Tibial nerve (tissue), 4 donors: ENCODE measurements around the gene SP3. TPM values are rescaled to one million over a fixed set of nuclear protein-coding genes. Genes with fewer than 3 reads are reported as not detected.

Experiments
- DNase-seq, 2 donors: peaks; one replicate each; pipeline ENCODE4 v3.0.0-alpha.2; 2019; ENCODE audit warnings: low spot score in 2 of 2
- H3K27ac ChIP-seq, 4 donors: fragments of 200-600 bp; sonication (generic) in 3 of 4; one replicate each; pipeline ENCODE4 v1.5.1; 2017 to 2019; ENCODE audit warnings: mild to moderate bottlenecking in 1 of 4
- H3K27me3 ChIP-seq, 2 donors: fragments of 200-600 bp; sonication (generic) in 1 of 2; one replicate each; pipeline versions ENCODE4 v1.5.1 to v1.6.0; 2017 to 2019
- H3K36me3 ChIP-seq, 3 donors: fragments of 200-600 bp; sonication (generic); one replicate each; pipeline ENCODE4 v1.5.1; 2018 to 2019
- H3K4me1 ChIP-seq, 4 donors: fragments of 200-600 bp; sonication (generic) in 3 of 4; one replicate each; pipeline ENCODE4 v1.5.1; 2017 to 2019
- H3K4me3 ChIP-seq, 4 donors: fragments of 200-600 bp; sonication (generic) in 3 of 4; one replicate each; pipeline ENCODE4 v1.5.1; 2017 to 2019; ENCODE audit warnings: mild to moderate bottlenecking in 1 of 4, moderate library complexity in 1 of 4
- H3K9me3 ChIP-seq, 4 donors: fragments of 200-600 bp; sonication (generic) in 3 of 4; one replicate each; pipeline ENCODE4 v1.5.1; 2017 to 2019
- EP300 ChIP-seq, 2 donors: sonication (generic); formaldehyde crosslinking; IDR thresholded peaks; one replicate each; pipeline ENCODE4 v1.6.1; 2017; ENCODE audit warnings: antibody characterized with exemption in 2 of 2, mild to moderate bottlenecking in 1 of 2
- POLR2A ChIP-seq, 2 donors: fragments of 450-650 bp; IDR thresholded peaks; one replicate each; pipeline ENCODE4 v1.6.1; 2017; ENCODE audit warnings: antibody characterized with exemption in 2 of 2, mild to moderate bottlenecking in 2 of 2, moderate library complexity in 2 of 2
- WGBS, 2 donors: methylation state at CpG; one replicate each; pipeline ENCODE4 v1.1.5; 2018; 5-methylcytosine and 5-hydroxymethylcytosine counted together
- total RNA-seq, 4 donors: library from RNA; depleted of rRNA; stranded (reverse); fragments of >200 nt; gene quantifications; one replicate each; pipeline ENCODE4 v1.1.0, GENCODE V29; 2016
- TF ChIP-seq, protein P1 (sequence below), 5 experiments: fragments of 200-600 bp in 3 of 5; fragments of 450-650 bp in 2 of 5; sonication (generic) in 3 of 5; IDR thresholded peaks; one replicate each; pipeline ENCODE4 v1.5.1; 2016 to 2019; ENCODE audit warnings: antibody characterized with exemption in 5 of 5, mild to moderate bottlenecking in 3 of 5, moderate library complexity in 2 of 5

The SP3 gene
- total RNA-seq, 4 donors from 2014 or later, result 72.5 to 152 (median 128) TPM

DNA sequence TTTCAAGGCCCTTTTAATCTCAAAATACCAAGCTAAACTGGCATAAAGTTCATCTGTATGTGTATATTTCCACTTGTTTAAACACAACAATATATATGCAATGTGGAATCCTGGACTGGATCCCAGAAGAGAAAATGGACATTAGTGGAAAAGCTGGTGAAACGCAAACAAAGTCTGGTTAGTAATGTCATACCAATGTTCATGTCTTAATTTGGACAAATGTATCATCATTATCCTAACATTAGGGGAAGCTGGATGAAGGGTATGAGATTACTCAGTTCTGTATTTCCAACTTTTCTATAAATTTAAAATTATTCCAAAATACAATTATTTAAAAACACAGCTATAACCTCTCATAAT is 3.8 kb downstream of the SP3 start:
- no peaks in the 10 kb centered on the region for H3K27me3 ChIP-seq
- TF ChIP-seq, protein P1, sequence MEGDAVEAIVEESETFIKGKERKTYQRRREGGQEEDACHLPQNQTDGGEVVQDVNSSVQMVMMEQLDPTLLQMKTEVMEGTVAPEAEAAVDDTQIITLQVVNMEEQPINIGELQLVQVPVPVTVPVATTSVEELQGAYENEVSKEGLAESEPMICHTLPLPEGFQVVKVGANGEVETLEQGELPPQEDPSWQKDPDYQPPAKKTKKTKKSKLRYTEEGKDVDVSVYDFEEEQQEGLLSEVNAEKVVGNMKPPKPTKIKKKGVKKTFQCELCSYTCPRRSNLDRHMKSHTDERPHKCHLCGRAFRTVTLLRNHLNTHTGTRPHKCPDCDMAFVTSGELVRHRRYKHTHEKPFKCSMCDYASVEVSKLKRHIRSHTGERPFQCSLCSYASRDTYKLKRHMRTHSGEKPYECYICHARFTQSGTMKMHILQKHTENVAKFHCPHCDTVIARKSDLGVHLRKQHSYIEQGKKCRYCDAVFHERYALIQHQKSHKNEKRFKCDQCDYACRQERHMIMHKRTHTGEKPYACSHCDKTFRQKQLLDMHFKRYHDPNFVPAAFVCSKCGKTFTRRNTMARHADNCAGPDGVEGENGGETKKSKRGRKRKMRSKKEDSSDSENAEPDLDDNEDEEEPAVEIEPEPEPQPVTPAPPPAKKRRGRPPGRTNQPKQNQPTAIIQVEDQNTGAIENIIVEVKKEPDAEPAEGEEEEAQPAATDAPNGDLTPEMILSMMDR (IDR thresholded peaks at IDR 0.05), result no peak
- TF ChIP-seq POLR2A (IDR thresholded peaks at IDR 0.05) (no peak), EP300 (IDR thresholded peaks at IDR 0.05) (no peak)
- peaks cover 0 to 22% (median 0%) of the 10 kb centered on the region in 3 donors for H3K36me3 ChIP-seq
- no peak overlapping the region for H3K4me3 ChIP-seq
- no peak overlapping the region for H3K27ac ChIP-seq
- H3K9me3 ChIP-seq, result peaks cover 0 to 11% (median 0%) of the 10 kb centered on the region in 4 donors
- DNase-seq, result no peak
- peaks cover 0 to 56% (median 34%) of the 10 kb centered on the region in 4 donors for H3K4me1 ChIP-seq
- WGBS, 2 donors, result 92 to 93% methylated on average over 1 of the region's 1 CpG

DNA sequence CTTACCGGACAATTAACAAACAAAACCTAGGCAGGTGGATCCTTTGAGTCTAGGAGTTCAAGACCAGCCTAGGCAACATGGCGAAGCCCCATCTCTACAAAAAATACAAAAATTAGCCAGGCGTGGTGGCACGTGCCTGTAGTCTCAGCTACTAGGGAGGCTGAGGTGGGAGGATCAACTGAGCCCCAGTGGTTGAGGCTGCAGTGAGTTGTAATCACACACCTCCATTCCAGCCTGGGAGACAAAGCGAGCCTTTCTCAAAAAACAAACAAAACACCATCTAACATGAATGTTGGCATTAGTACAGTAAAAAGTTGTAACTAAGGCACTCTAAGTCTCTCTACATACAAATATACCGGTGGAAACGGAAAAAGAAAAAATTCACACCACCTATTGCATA is 5.3 kb downstream of the SP3 start:
- 82 to 90% methylated on average over 7 of the region's 7 CpGs for WGBS, 2 donors
- DNase-seq, result no peak
- TF ChIP-seq EP300 (IDR thresholded peaks at IDR 0.05) (no peak), POLR2A (IDR thresholded peaks at IDR 0.05) (no peak)
- TF ChIP-seq, protein P1 (IDR thresholded peaks at IDR 0.05), result no peak
- peaks cover 0 to 11% (median 0%) of the 10 kb centered on the region in 4 donors for H3K9me3 ChIP-seq
- H3K36me3 ChIP-seq, result peaks cover 0 to 34% (median 10%) of the 10 kb centered on the region in 3 donors
- peaks cover 0 to 65% (median 38%) of the 10 kb centered on the region in 4 donors for H3K4me1 ChIP-seq
- H3K27me3 ChIP-seq, result no peaks in the 10 kb centered on the region
- H3K27ac ChIP-seq, result no peak overlapping the region
- no peak overlapping the region for H3K4me3 ChIP-seq

DNA sequence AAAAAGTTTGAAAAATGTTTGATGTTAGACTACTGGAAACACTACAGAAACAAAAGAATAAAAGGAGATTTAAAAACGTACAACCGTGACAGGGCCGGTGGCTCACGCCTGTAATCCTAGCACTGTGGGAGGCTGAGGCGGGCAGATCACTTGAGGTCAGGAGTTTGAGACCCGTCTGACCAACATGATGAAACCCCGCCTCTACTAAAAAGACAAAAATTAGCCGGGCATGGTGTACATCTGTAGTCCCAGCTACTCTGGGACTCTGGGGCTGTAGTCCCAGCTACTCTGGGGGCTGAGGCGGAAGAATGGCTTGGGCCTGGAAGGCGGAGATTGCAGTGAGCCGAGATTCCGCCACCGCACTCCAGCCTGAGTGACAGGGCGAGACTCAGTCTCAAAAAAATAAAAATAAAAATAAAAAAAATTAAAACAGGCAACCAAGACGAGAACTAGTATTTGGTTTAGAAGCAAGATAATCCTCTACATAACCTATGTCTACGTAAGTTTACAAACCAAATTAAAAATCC is 5.8 kb downstream of the SP3 start:
- Histone ChIP-seq H3K4me3 (no peak overlapping the region), H3K4me1 (peaks cover 0 to 70% (median 40%) of the 10 kb centered on the region in 4 donors), H3K9me3 (peaks cover 0 to 11% (median 0%) of the 10 kb centered on the region in 4 donors), H3K36me3 (peaks cover 0 to 39% (median 10%) of the 10 kb centered on the region in 3 donors), H3K27me3 (no peaks in the 10 kb centered on the region), H3K27ac (no peak overlapping the region)
- TF ChIP-seq POLR2A (IDR thresholded peaks at IDR 0.05) (no peak), EP300 (IDR thresholded peaks at IDR 0.05) (no peak)
- 74 to 79% methylated on average over 16 of the region's 16 CpGs for WGBS, 2 donors
- no peak for DNase-seq

DNA sequence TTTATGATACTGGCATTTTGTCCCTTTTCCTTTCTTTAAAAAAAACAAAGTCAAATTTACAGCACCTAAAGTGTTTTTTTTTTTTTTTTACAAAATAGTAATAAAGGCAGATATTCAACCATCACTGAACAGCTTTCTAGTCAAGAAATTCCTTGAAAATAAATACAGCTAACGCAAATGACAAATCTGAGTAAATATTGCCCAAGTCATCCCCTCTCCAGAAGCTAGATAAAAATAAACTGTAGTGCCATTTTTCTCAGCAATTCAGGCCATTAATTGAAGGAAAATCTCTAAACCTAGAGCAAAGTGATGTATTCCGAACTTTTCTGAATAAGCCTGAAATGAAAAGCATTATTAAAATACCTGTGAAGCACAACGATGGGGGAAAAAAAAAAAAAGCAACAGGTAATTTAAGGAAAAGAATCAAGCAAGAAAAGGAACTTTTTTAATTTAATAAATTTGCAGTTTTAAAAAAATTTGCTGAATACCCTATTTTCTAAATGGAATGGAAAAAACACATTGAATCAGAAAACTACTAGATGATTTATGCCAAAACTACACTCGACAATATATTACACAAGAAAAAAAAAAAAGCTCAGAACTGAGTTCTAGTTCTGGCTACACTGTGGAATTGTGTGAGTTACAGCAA is 6.9 kb downstream of the SP3 start:
- H3K4me3 ChIP-seq, result no peak overlapping the region
- no peak for DNase-seq
- WGBS, 2 donors, result 58 to 60% methylated on average over 4 of the region's 4 CpGs
- TF ChIP-seq POLR2A (IDR thresholded peaks at IDR 0.05) (no peak), EP300 (IDR thresholded peaks at IDR 0.05) (no peak)
- TF ChIP-seq, protein P1 (IDR thresholded peaks at IDR 0.05), result no peak
- H3K9me3 ChIP-seq, result peaks cover 0 to 11% (median 0%) of the 10 kb centered on the region in 4 donors
- peaks cover 0 to 81% (median 40%) of the 10 kb centered on the region in 4 donors for H3K4me1 ChIP-seq
- H3K36me3 ChIP-seq, result peaks cover 0 to 49% (median 10%) of the 10 kb centered on the region in 3 donors
- H3K27ac ChIP-seq, result no peak overlapping the region
- H3K27me3 ChIP-seq, result no peaks in the 10 kb centered on the region

DNA sequence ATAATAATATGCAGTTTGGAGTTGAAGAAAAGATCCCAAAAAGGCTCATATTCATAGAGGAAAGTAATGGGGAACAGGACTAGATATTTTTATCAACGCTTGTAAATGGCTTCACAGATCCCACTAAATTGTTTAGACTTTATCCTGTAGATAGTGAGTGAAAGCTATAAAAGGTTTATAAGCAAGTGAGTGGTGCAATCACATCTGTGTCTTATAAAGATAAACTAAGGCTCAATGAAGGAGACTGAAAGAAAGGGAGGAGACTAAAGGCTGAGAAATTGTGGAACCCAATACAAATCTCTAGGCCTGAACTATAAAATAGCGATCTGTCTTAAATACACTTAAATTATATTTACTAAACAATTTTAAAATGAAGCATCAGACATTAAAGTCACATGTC is 7.7 kb downstream of the SP3 start:
- H3K9me3 ChIP-seq, result peaks cover 0 to 11% (median 0%) of the 10 kb centered on the region in 4 donors
- H3K27me3 ChIP-seq, result no peaks in the 10 kb centered on the region
- TF ChIP-seq EP300 (IDR thresholded peaks at IDR 0.05) (no peak), POLR2A (IDR thresholded peaks at IDR 0.05) (no peak)
- TF ChIP-seq, protein P1 (IDR thresholded peaks at IDR 0.05), result no peak
- peaks cover 0 to 83% (median 37%) of the 10 kb centered on the region in 4 donors for H3K4me1 ChIP-seq
- WGBS, 2 donors, result 70 to 73% methylated on average over 2 of the region's 2 CpGs
- DNase-seq, result no peak
- no peak overlapping the region for H3K4me3 ChIP-seq
- H3K36me3 ChIP-seq, result peaks cover 0 to 55% (median 10%) of the 10 kb centered on the region in 3 donors
- no peak overlapping the region for H3K27ac ChIP-seq
